ENCODE results near the gene ALG9. TPM values are rescaled to one million over a fixed set of nuclear protein-coding genes. Genes with fewer than 3 reads are reported as not detected.

The ALG9 gene
- total RNA-seq, 1 donor from 2014 or later: 24.9 TPM

DNA sequence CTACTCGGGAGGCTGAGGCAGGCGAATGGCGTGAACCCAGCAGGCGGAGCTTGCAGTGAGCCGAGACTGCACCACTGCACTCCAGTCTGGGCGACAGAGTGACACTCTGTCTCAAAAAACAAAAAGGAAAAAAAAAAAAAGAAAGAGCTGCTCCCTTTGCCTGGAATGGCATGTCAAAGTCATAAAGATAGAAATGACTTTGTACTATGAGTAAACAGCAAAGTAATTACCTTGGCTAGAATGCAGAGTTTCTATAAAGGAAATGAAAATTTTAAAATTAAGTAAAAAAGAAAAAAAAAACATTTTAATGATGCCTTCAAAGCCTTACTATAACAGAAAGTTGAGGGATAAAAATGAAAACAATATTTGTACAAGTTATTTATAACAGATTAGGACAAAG, 115.3 kb downstream of the ALG9 start:
- no peaks in the 10 kb centered on the region for H3K9me3 ChIP-seq (ENCODE audit: insufficient read depth, low read depth, low read length)
- Mint-ChIP-seq H3K4me1 (ENCODE audit: low read depth, unreplicated experiment) (peaks cover 8% of the 10 kb centered on the region), H3K9me3 (ENCODE audit: unreplicated experiment) (no peaks in the 10 kb centered on the region), H3K36me3 (ENCODE audit: low read depth, unreplicated experiment) (peaks cover 10% of the 10 kb centered on the region), H3K27me3 (ENCODE audit: low read depth, unreplicated experiment) (no peaks in the 10 kb centered on the region), H3K4me3 (ENCODE audit: unreplicated experiment) (no peak overlapping the region), H3K27ac (ENCODE audit: unreplicated experiment) (no peak overlapping the region)
- no peak overlapping the region for H3K9ac ChIP-seq (ENCODE audit: low read length)
- no peaks in the 10 kb centered on the region for H3K27me3 ChIP-seq (ENCODE audit: insufficient read depth, low read length)
- no peak overlapping the region for H2AFZ ChIP-seq (ENCODE audit: low read depth, low read length)
- no peak overlapping the region for H3K4me3 ChIP-seq (ENCODE audit: insufficient read depth, low read depth, low read length)
- TF ChIP-seq, protein P1, sequence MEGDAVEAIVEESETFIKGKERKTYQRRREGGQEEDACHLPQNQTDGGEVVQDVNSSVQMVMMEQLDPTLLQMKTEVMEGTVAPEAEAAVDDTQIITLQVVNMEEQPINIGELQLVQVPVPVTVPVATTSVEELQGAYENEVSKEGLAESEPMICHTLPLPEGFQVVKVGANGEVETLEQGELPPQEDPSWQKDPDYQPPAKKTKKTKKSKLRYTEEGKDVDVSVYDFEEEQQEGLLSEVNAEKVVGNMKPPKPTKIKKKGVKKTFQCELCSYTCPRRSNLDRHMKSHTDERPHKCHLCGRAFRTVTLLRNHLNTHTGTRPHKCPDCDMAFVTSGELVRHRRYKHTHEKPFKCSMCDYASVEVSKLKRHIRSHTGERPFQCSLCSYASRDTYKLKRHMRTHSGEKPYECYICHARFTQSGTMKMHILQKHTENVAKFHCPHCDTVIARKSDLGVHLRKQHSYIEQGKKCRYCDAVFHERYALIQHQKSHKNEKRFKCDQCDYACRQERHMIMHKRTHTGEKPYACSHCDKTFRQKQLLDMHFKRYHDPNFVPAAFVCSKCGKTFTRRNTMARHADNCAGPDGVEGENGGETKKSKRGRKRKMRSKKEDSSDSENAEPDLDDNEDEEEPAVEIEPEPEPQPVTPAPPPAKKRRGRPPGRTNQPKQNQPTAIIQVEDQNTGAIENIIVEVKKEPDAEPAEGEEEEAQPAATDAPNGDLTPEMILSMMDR (IDR thresholded peaks at IDR 0.05; ENCODE audit: insufficient read depth, low read depth, low read length): no peak
- TF ChIP-seq EZH2 (IDR thresholded peaks at IDR 0.05; ENCODE audit: insufficient read depth, low read length): no peak
- no peak for FAIRE-seq
- peaks cover 1% of the 10 kb centered on the region for H3K79me2 ChIP-seq (ENCODE audit: insufficient read depth, low read length)
- no peak overlapping the region for H3K4me2 ChIP-seq (ENCODE audit: low read length)
- H4K20me1 ChIP-seq (ENCODE audit: insufficient read depth, low read length): no peaks in the 10 kb centered on the region
- no peaks in the 10 kb centered on the region for H3K4me1 ChIP-seq (ENCODE audit: insufficient read depth, low read length)
- H3K27ac ChIP-seq (ENCODE audit: low read depth, low read length): no peak overlapping the region
- H3K36me3 ChIP-seq (ENCODE audit: insufficient read depth, low read length): peaks cover 62% of the 10 kb centered on the region
- no peak for DNase-seq (ENCODE audit: low read depth)

DNA sequence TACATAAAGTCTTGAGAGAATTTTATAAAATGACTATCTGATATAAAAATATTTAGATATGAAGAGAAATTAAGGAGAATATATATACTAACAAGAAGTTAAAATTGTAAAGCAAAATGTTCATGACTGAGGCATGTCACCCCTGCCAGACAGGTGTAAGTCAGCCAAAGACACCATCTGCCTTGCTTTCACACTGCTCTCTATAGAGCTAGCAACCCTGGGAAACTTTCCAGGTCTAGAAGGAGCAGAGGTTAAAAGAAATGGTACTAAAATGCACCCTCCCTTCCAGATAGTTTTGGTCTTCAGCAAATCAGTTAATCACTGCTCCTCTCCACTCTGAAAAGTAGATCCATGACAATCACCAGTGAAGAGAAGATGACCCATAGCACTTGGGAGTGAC, 121.7 kb downstream of the ALG9 start:
- Histone ChIP-seq H3K9me3 (ENCODE audit: insufficient read depth, low read depth, low read length) (no peaks in the 10 kb centered on the region), H3K36me3 (ENCODE audit: insufficient read depth, low read length) (peaks cover 44% of the 10 kb centered on the region), H4K20me1 (ENCODE audit: insufficient read depth, low read length) (no peaks in the 10 kb centered on the region), H2AFZ (ENCODE audit: low read depth, low read length) (no peak overlapping the region), H3K9ac (ENCODE audit: low read length) (no peak overlapping the region), H3K79me2 (ENCODE audit: insufficient read depth, low read length) (peaks cover 11% of the 10 kb centered on the region), H3K4me1 (ENCODE audit: insufficient read depth, low read length) (peaks cover 9% of the 10 kb centered on the region), H3K4me3 (ENCODE audit: insufficient read depth, low read depth, low read length) (no peak overlapping the region), H3K27ac (ENCODE audit: low read depth, low read length) (no peak overlapping the region), H3K27me3 (ENCODE audit: insufficient read depth, low read length) (no peaks in the 10 kb centered on the region), H3K4me2 (ENCODE audit: low read length) (no peak overlapping the region)
- no peak overlapping the region for H3K27ac Mint-ChIP-seq (ENCODE audit: unreplicated experiment)
- H3K9me3 Mint-ChIP-seq (ENCODE audit: unreplicated experiment): no peaks in the 10 kb centered on the region
- H3K27me3 Mint-ChIP-seq (ENCODE audit: low read depth, unreplicated experiment): no peaks in the 10 kb centered on the region
- H3K36me3 Mint-ChIP-seq (ENCODE audit: low read depth, unreplicated experiment): peaks cover 14% of the 10 kb centered on the region
- FAIRE-seq (no peak), DNase-seq (ENCODE audit: low read depth) (no peak)
- no peak for TF ChIP-seq EZH2 (IDR thresholded peaks at IDR 0.05; ENCODE audit: insufficient read depth, low read length)
- TF ChIP-seq, protein P1 (IDR thresholded peaks at IDR 0.05; ENCODE audit: insufficient read depth, low read depth, low read length): no peak
- H3K4me3 Mint-ChIP-seq (ENCODE audit: unreplicated experiment): no peak overlapping the region
- peaks cover 12% of the 10 kb centered on the region for H3K4me1 Mint-ChIP-seq (ENCODE audit: low read depth, unreplicated experiment)

DNA sequence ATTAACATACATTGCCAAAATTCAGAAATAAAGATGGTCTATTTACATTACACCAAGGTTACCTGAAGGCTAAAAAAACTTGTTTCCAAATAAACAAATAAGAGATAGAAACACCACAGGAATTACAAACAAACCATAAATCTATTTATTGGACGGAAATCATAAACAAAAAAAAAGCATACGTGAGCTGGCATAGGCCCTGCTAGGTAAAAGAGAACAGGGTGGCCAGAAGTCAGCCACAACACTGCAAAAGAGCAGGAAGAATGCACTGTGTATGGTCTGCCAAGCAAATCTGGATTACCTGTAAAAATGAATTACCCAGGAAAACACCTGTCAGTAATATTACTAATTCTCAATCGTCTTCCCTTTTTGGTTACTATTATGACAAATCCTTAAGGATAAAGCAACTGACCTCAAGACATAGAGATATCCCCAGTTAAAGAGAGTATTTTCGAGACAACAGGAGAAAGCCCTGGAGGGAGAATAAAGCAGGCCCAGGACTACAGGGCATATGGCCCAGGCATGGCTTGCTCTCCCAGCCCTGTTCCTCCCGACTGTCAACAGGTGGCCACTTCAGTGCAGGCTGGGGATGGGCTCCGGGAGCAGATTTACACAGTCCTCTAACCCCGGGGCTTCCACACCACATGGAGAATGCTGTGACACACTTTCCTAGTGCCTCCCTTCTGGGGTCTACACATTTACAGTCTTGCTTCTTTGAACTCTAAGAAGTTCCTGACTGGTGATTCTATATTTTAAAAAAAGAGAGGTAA, 123.2 kb downstream of the ALG9 start:
- TF ChIP-seq, protein P1 (IDR thresholded peaks at IDR 0.05; ENCODE audit: insufficient read depth, low read depth, low read length): no peak
- no peak for TF ChIP-seq EZH2 (IDR thresholded peaks at IDR 0.05; ENCODE audit: insufficient read depth, low read length)
- Histone ChIP-seq H3K4me3 (ENCODE audit: insufficient read depth, low read depth, low read length) (no peak overlapping the region), H3K79me2 (ENCODE audit: insufficient read depth, low read length) (peaks cover 25% of the 10 kb centered on the region), H3K9ac (ENCODE audit: low read length) (no peak overlapping the region), H2AFZ (ENCODE audit: low read depth, low read length) (no peak overlapping the region), H3K4me2 (ENCODE audit: low read length) (no peak overlapping the region), H3K27me3 (ENCODE audit: insufficient read depth, low read length) (no peaks in the 10 kb centered on the region), H3K9me3 (ENCODE audit: insufficient read depth, low read depth, low read length) (no peaks in the 10 kb centered on the region), H3K4me1 (ENCODE audit: insufficient read depth, low read length) (peaks cover 9% of the 10 kb centered on the region), H3K27ac (ENCODE audit: low read depth, low read length) (no peak overlapping the region), H3K36me3 (ENCODE audit: insufficient read depth, low read length) (peaks cover 47% of the 10 kb centered on the region), H4K20me1 (ENCODE audit: insufficient read depth, low read length) (no peaks in the 10 kb centered on the region)
- no peak overlapping the region for H3K27ac Mint-ChIP-seq (ENCODE audit: unreplicated experiment)
- peaks cover 14% of the 10 kb centered on the region for H3K4me1 Mint-ChIP-seq (ENCODE audit: low read depth, unreplicated experiment)
- no peaks in the 10 kb centered on the region for H3K9me3 Mint-ChIP-seq (ENCODE audit: unreplicated experiment)
- H3K36me3 Mint-ChIP-seq (ENCODE audit: low read depth, unreplicated experiment): peaks cover 14% of the 10 kb centered on the region
- FAIRE-seq: no peak
- DNase-seq (ENCODE audit: low read depth): no peak
- H3K4me3 Mint-ChIP-seq (ENCODE audit: unreplicated experiment): no peak overlapping the region
- H3K27me3 Mint-ChIP-seq (ENCODE audit: low read depth, unreplicated experiment): no peaks in the 10 kb centered on the region
